GM12874 (cell line): ENCODE results near the gene MIGA1.

Source experiments
- TF ChIP-seq, protein P1 (sequence below): IDR thresholded peaks from 2 replicates; pipeline ENCODE4 v1.5.1; 2011; ENCODE audit warnings: low read depth, mild to moderate bottlenecking, control low read depth, low read length, moderate library complexity; ENCODE audit not compliant: insufficient read depth

Gene MIGA1

DNA sequence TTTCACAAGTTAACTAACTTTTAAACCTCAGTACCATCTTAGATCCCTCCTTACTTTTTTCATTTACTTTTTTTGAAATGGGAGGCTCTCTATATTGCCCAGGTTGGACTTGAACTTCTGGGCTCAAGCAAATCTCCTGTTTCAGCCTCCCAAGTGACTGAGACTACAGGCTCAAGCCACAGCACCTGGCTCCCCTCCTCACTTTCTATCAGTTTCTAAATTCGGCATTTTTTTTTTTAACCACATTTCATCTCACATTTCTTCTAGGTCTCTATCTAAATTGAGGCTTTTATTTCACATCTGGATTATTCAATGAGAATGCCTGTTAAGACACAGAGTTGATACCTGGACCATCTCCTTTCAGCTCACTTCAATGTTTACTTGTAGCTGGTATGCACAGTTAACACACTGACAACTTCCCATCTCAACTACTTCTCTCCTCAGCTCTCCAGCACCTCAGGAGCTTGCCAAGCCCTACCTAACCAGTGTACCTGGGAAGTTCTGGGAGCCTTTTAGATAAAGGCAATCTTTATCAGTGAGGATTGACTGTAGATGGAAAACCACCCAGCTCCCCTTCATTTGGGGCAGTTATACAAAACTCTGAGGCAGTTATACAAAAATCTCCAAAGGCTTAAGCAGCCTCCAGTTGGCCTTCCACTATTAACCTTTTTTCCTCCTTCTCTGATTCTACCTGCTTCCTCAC lies 23.2 kb upstream of the MIGA1 start:
- TF ChIP-seq, protein P1, sequence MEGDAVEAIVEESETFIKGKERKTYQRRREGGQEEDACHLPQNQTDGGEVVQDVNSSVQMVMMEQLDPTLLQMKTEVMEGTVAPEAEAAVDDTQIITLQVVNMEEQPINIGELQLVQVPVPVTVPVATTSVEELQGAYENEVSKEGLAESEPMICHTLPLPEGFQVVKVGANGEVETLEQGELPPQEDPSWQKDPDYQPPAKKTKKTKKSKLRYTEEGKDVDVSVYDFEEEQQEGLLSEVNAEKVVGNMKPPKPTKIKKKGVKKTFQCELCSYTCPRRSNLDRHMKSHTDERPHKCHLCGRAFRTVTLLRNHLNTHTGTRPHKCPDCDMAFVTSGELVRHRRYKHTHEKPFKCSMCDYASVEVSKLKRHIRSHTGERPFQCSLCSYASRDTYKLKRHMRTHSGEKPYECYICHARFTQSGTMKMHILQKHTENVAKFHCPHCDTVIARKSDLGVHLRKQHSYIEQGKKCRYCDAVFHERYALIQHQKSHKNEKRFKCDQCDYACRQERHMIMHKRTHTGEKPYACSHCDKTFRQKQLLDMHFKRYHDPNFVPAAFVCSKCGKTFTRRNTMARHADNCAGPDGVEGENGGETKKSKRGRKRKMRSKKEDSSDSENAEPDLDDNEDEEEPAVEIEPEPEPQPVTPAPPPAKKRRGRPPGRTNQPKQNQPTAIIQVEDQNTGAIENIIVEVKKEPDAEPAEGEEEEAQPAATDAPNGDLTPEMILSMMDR: no peak

DNA sequence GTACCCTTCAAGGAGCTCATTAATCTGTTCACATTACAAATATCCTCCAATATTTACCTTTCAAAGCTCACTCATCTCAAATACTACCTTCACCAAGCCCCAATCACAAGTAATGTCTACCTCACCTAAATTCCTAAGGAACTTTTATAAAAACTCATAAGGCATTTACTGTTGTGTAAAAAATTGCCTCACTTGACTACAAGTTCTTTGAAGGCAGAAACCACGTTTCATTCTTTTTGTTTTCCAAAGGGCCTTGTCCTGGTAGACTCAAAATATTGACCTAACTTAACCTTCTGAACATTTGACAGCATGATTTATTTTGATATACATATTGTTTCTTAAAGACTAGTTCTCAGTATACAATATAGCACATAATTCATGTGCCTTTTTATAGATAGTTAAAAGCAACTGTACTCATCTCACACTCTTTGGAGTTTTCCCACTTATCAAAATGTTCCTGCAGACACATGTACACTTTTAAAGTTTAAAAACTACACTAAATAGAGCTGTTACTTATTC lies 22.3 kb upstream of the MIGA1 start:
- TF ChIP-seq, protein P1: no peak

DNA sequence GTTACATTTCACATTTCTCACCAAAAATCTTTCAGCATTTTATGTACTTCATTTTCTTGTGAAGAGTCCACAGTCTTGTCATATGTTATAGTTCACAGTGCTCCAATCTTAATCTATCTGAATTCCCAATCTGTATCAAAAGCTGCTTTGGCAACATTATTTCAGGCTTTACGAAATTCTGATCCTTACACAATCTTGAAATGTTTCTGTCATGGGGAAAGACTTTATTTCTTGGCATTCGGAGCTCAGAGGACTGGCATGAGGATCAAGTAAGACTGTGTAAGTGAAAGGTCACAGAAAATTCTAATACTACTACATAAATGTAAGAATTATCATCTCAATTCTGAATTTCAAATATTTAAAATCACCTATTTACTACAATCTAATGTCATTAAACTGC lies 21.8 kb upstream of the MIGA1 start:
- TF ChIP-seq, protein P1: no peak

DNA sequence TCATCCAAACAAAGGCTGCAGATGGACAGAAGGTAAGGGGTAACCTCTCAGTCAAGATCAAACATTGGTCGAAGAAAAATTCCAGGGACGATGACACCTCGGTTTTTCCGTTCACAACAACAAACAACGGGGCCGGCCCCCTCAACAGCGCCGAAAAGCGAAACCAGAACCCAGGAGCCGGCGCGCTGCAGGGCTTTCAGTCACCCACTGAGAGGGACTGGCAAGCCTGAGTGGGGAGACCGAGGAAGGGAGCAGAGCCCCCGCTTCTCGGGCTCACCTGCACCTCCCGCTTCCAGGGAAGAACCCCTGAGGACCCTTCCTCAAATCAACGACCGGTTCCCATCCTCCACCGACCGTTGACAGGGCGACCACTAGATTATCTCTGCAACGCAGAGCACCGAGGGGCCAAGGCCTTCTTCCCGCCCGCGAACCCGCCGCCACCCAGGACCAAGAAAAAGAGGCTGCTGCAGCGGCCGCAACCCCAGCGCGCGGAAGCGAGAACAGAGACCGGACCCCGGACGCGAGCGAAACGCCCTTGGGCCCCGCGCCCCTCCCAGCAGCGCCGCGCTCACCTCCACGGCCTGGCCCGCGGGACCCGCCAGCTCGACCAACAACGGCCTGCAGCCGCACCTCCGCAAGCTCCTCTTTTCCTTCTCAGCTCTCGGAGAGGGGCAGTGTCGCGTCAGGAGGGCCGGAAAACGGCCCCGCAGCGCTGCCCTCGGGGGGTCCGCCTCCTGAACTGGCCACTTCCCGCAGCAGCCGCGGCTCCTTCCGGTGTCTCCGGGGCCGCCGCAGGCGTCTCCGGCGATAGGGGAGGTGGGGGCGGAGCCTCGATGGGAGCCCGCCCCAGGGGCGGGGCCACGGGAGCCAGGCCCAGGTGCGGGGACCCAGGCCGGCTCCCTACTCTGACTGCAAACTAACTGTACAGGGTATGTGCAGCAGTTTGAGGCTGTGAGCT lies 20.1 kb upstream of the MIGA1 start, which contains the start of gene USP33:
TSS of gene USP33 (minus strand) at position 782 of the 958 bp plus-strand sequence. CDS start 18,155 bp downstream, outside the sequence.
- TF ChIP-seq, protein P1: no peak

DNA sequence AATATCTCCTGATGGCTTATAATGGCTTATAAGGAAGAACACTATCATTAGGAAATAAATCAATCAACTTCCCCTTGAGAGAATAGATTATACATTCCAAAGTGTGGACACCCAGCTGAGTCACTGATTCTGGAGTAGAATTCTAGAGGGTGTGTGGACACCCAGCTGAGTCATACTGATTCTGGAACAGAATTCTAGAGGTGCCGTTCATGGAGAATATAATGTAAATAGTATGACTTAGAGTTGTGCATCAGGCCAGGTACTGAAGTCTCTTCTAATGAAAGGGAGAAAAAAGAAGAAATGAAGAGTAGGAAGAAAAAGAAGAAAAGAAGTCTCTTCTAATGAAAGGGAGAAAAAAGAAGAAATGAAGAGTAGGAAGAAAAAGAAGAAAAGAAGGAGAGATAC lies 17.4 kb upstream of the MIGA1 start:
- TF ChIP-seq, protein P1: no peak

DNA sequence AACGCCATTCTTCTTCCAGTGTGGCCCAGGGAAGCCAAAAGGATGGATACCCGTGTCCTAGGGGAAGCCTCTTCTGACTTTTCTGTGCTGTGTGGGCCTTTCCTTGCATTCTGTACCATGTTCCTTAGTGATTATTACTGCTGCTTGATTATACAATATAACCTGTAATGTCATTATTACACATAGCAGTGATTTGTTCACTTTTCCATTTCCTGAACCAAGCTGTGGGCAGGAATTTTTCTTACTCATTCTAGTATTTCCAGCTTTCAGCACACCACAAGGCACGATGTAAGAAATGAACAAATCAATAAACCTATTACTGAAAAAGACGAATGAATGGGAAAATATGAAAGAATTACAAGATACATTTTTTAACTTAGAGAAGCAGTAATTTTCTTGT lies 11.4 kb upstream of the MIGA1 start:
- TF ChIP-seq, protein P1: no peak
